ENCODE data around the gene CWC27. TPM values are rescaled to one million over a fixed set of nuclear protein-coding genes. Genes with fewer than 3 reads are reported as not detected.

Gene CWC27
- total and polyA plus RNA-seq, 5 donors = 19.9 to 30.2 (median 23.2) TPM

GRCh38 chr5:65017636-65018035 lies 248.9 kb downstream of the CWC27 start:
- Histone ChIP-seq H3K4me1 (ENCODE audit: control insufficient read depth, insufficient read depth, low read length) (peaks cover 2% of the 10 kb centered on the region), H3K27ac (ENCODE audit: low read length) (no peak overlapping the region), H3K9me3 (ENCODE audit: control insufficient read depth, low read length) (no peaks in the 10 kb centered on the region), H3K4me3 (ENCODE audit: low read length) (no peak overlapping the region), H3K27me3 (ENCODE audit: control insufficient read depth, insufficient read depth) (no peaks in the 10 kb centered on the region)
- no peak for DNase-seq
- ATAC-seq = no peak
- intact Hi-C loops (cut with DNase I) = no loop called here

GRCh38 chr5:65018763-65019162 lies 250.0 kb downstream of the CWC27 start:
- H3K4me3 ChIP-seq (ENCODE audit: low read length) = no peak overlapping the region
- H3K27ac ChIP-seq (ENCODE audit: low read length) = no peak overlapping the region
- H3K27me3 ChIP-seq (ENCODE audit: control insufficient read depth, insufficient read depth) = no peaks in the 10 kb centered on the region
- ATAC-seq (peak; percentile 55 to 69), DNase-seq (peak; percentile 30 to 65 (median 52))
- peaks cover 2% of the 10 kb centered on the region for H3K4me1 ChIP-seq (ENCODE audit: control insufficient read depth, insufficient read depth, low read length)
- 86% methylated on average over 2 of the region's 2 CpGs for WGBS
- H3K9me3 ChIP-seq (ENCODE audit: control insufficient read depth, low read length) = no peaks in the 10 kb centered on the region
- intact Hi-C loops (cut with DNase I) = no loop called here

- Histone ChIP-seq H3K27ac (ENCODE audit: low read length) (no peak overlapping the region), H3K9me3 (ENCODE audit: control insufficient read depth, low read length) (no peaks in the 10 kb centered on the region), H3K4me1 (ENCODE audit: control insufficient read depth, insufficient read depth, low read length) (peaks cover 2% of the 10 kb centered on the region), H3K4me3 (ENCODE audit: low read length) (no peak overlapping the region), H3K27me3 (ENCODE audit: control insufficient read depth, insufficient read depth) (no peaks in the 10 kb centered on the region)
- intact Hi-C loops (cut with DNase I) = no loop called here
- DNase-seq (no peak), ATAC-seq (no peak)
These were observed 251.8 kb downstream of the CWC27 start for GRCh38 chr5:65020492-65020891.

- Histone ChIP-seq H3K4me3 (ENCODE audit: low read length) (no peak overlapping the region), H3K9me3 (ENCODE audit: control insufficient read depth, low read length) (no peaks in the 10 kb centered on the region), H3K27me3 (ENCODE audit: control insufficient read depth, insufficient read depth) (no peaks in the 10 kb centered on the region), H3K27ac (ENCODE audit: low read length) (no peak overlapping the region), H3K4me1 (ENCODE audit: control insufficient read depth, insufficient read depth, low read length) (no peaks in the 10 kb centered on the region)
- intact Hi-C loops (cut with DNase I) = no loop called here
- DNase-seq (no peak), ATAC-seq (peak; percentile 80 to 90)
- 59% methylated on average over 1 of the region's 1 CpG for WGBS
These were observed 252.9 kb downstream of the CWC27 start for GRCh38 chr5:65021527-65022226.

GRCh38 chr5:65022932-65023331 lies 254.2 kb downstream of the CWC27 start:
- intact Hi-C loops (cut with DNase I) = no loop called here
- DNase-seq = no peak
- ATAC-seq = no peak
- Histone ChIP-seq H3K27me3 (ENCODE audit: control insufficient read depth, insufficient read depth) (no peaks in the 10 kb centered on the region), H3K4me3 (ENCODE audit: low read length) (no peak overlapping the region), H3K9me3 (ENCODE audit: control insufficient read depth, low read length) (no peaks in the 10 kb centered on the region), H3K4me1 (ENCODE audit: control insufficient read depth, insufficient read depth, low read length) (no peaks in the 10 kb centered on the region), H3K27ac (ENCODE audit: low read length) (no peak overlapping the region)

- intact Hi-C loops (cut with DNase I) = no loop called here
- Histone ChIP-seq H3K4me3 (ENCODE audit: low read length) (no peak overlapping the region), H3K4me1 (ENCODE audit: control insufficient read depth, insufficient read depth, low read length) (no peaks in the 10 kb centered on the region), H3K9me3 (ENCODE audit: control insufficient read depth, low read length) (no peaks in the 10 kb centered on the region), H3K27me3 (ENCODE audit: control insufficient read depth, insufficient read depth) (no peaks in the 10 kb centered on the region), H3K27ac (ENCODE audit: low read length) (no peak overlapping the region)
- no peak for ATAC-seq
- 51% methylated on average over 1 of the region's 1 CpG for WGBS
- no peak for DNase-seq
These were observed 256.0 kb downstream of the CWC27 start for GRCh38 chr5:65024681-65025080.

GRCh38 chr5:65026816-65027548 lies 258.3 kb downstream of the CWC27 start:
- H3K4me1 ChIP-seq (ENCODE audit: control insufficient read depth, insufficient read depth, low read length) = no peaks in the 10 kb centered on the region
- ATAC-seq = no peak
- WGBS = 61% methylated on average over 3 of the region's 3 CpGs
- H3K9me3 ChIP-seq (ENCODE audit: control insufficient read depth, low read length) = no peaks in the 10 kb centered on the region
- no peak overlapping the region for H3K27ac ChIP-seq (ENCODE audit: low read length)
- intact Hi-C loops (cut with DNase I) = no loop called here
- H3K27me3 ChIP-seq (ENCODE audit: control insufficient read depth, insufficient read depth) = no peaks in the 10 kb centered on the region
- no peak overlapping the region for H3K4me3 ChIP-seq (ENCODE audit: low read length)
- DNase-seq = no peak

- Histone ChIP-seq H3K9me3 (ENCODE audit: control insufficient read depth, low read length) (no peaks in the 10 kb centered on the region), H3K27ac (ENCODE audit: low read length) (no peak overlapping the region), H3K4me1 (ENCODE audit: control insufficient read depth, insufficient read depth, low read length) (no peaks in the 10 kb centered on the region), H3K4me3 (ENCODE audit: low read length) (no peak overlapping the region), H3K27me3 (ENCODE audit: control insufficient read depth, insufficient read depth) (no peaks in the 10 kb centered on the region)
- intact Hi-C loops (cut with DNase I) = no loop called here
- DNase-seq = no peak
- 92% methylated on average over 1 of the region's 1 CpG for WGBS
- ATAC-seq = no peak
These were observed 260.4 kb downstream of the CWC27 start for GRCh38 chr5:65029178-65029577.

GRCh38 chr5:65030056-65030455 lies 261.3 kb downstream of the CWC27 start:
- no peak for DNase-seq
- intact Hi-C loops (cut with DNase I) = loop anchor here in 1 of 4 donors (10.0 kb wide), 1 partner anchor 75 kb away; no protein-coding TSS in a partner anchor
- ATAC-seq = no peak
- Histone ChIP-seq H3K4me1 (ENCODE audit: control insufficient read depth, insufficient read depth, low read length) (no peaks in the 10 kb centered on the region), H3K27ac (ENCODE audit: low read length) (no peak overlapping the region), H3K27me3 (ENCODE audit: control insufficient read depth, insufficient read depth) (no peaks in the 10 kb centered on the region), H3K9me3 (ENCODE audit: control insufficient read depth, low read length) (no peaks in the 10 kb centered on the region), H3K4me3 (ENCODE audit: low read length) (no peak overlapping the region)

GRCh38 chr5:65032250-65032649 lies 263.5 kb downstream of the CWC27 start:
- DNase-seq = peak in 1 of 3 donors; percentile 23

GRCh38 chr5:65034029-65034812 lies 265.5 kb downstream of the CWC27 start:
- Histone ChIP-seq H3K9me3 (ENCODE audit: control insufficient read depth, low read length) (no peaks in the 10 kb centered on the region), H3K27me3 (ENCODE audit: control insufficient read depth, insufficient read depth) (no peaks in the 10 kb centered on the region), H3K27ac (ENCODE audit: low read length) (no peak overlapping the region), H3K4me3 (ENCODE audit: low read length) (no peak overlapping the region), H3K4me1 (ENCODE audit: control insufficient read depth, insufficient read depth, low read length) (peaks cover 9% of the 10 kb centered on the region)
- peak; percentile 27 to 54 (median 45) for DNase-seq
- WGBS = 75% methylated on average over 9 of the region's 9 CpGs
- no peak for ATAC-seq
- intact Hi-C loops (cut with DNase I) = loop anchor here in 1 of 4 donors (10.0 kb wide), 1 partner anchor 71 kb away; no protein-coding TSS in a partner anchor

More at GRCh38 chr5:65032250-65032649, 263.5 kb downstream of the CWC27 start:
- WGBS = 86% methylated on average over 6 of the region's 6 CpGs
- H3K27ac ChIP-seq (ENCODE audit: low read length) = no peak overlapping the region
- H3K27me3 ChIP-seq (ENCODE audit: control insufficient read depth, insufficient read depth) = no peaks in the 10 kb centered on the region
- H3K4me1 ChIP-seq (ENCODE audit: control insufficient read depth, insufficient read depth, low read length) = no peaks in the 10 kb centered on the region
- H3K9me3 ChIP-seq (ENCODE audit: control insufficient read depth, low read length) = no peaks in the 10 kb centered on the region
- ATAC-seq = no peak
- no peak overlapping the region for H3K4me3 ChIP-seq (ENCODE audit: low read length)
- intact Hi-C loops (cut with DNase I) = loop anchor here in 1 of 4 donors (10.0 kb wide), 1 partner anchor 73 kb away; no protein-coding TSS in a partner anchor
